ENCODE results near the gene ZNF446.
"Not testable (repeated sequence)": the region's sequence is repeated elsewhere in the genome, so short reads cannot be mapped to it uniquely, and the experiment has no call there.

Gene ZNF446

GRCh38 chr19:58475714-58476497, at the start of gene ZNF446:
ZNF446 (plus strand) TSS chr19:58476352; CDS start chr19:58477219, 867 bp downstream.
- peak; percentile 87 to 90 for DNase-seq (ENCODE audit: low read depth in 2 of 2)

- DNase-seq (ENCODE audit: low read depth in 2 of 2) = no peak
Measured at GRCh38 chr19:58428617-58429016, 47.5 kb upstream of the ZNF446 start.

GRCh38 chr19:58429745-58430144, 46.4 kb upstream of the ZNF446 start:
- DNase-seq (ENCODE audit: low read depth in 2 of 2) = no peak

GRCh38 chr19:58434217-58434616, 41.9 kb upstream of the ZNF446 start:
- DNase-seq (ENCODE audit: low read depth in 2 of 2) = no peak

GRCh38 chr19:58439576-58440554, 36.3 kb upstream of the ZNF446 start, which contains the start of gene ZNF132:
ZNF132 (minus strand) TSS chr19:58440153; CDS start chr19:58439821, 332 bp downstream.
- DNase-seq (ENCODE audit: low read depth in 2 of 2) = peak; percentile 84 to 85

GRCh38 chr19:58440556-58440955, 35.6 kb upstream of the ZNF446 start:
- no peak for DNase-seq (ENCODE audit: low read depth in 2 of 2)

- DNase-seq (ENCODE audit: low read depth in 2 of 2) = not testable (repeated sequence)
Measured at GRCh38 chr19:58442986-58443385, 33.2 kb upstream of the ZNF446 start.

GRCh38 chr19:58448860-58449259, 27.3 kb upstream of the ZNF446 start:
- not testable (repeated sequence) for DNase-seq (ENCODE audit: low read depth in 2 of 2)

- not testable (repeated sequence) for DNase-seq (ENCODE audit: low read depth in 2 of 2)
Measured at GRCh38 chr19:58449980-58450379, 26.2 kb upstream of the ZNF446 start.

- DNase-seq (ENCODE audit: low read depth in 2 of 2) = no peak
Measured at GRCh38 chr19:58450856-58451357, 25.2 kb upstream of the ZNF446 start.

- peak; percentile 92 to 94 for DNase-seq (ENCODE audit: low read depth in 2 of 2)
Measured at GRCh38 chr19:58451358-58452101, 24.6 kb upstream of the ZNF446 start, which contains the start of gene ZNF324B. ZNF324B (plus strand) TSS chr19:58451622; CDS start chr19:58453702, 2,080 bp downstream.

- DNase-seq (ENCODE audit: low read depth in 2 of 2) = no peak
Measured at GRCh38 chr19:58453743-58454142, 22.4 kb upstream of the ZNF446 start.

GRCh38 chr19:58455306-58455705, 20.8 kb upstream of the ZNF446 start:
- DNase-seq (ENCODE audit: low read depth in 2 of 2) = no peak

GRCh38 chr19:58456111-58456510, 20.0 kb upstream of the ZNF446 start:
- no peak for DNase-seq (ENCODE audit: low read depth in 2 of 2)

- DNase-seq (ENCODE audit: low read depth in 2 of 2) = no peak
Measured at GRCh38 chr19:58460039-58460438, 16.1 kb upstream of the ZNF446 start.

GRCh38 chr19:58466089-58466759, 9.9 kb upstream of the ZNF446 start:
- no peak for DNase-seq (ENCODE audit: low read depth in 2 of 2)

GRCh38 chr19:58466760-58467589, 9.2 kb upstream of the ZNF446 start, which contains the start of gene ZNF324:
ZNF324 (plus strand) TSS chr19:58467080; CDS start chr19:58469186, 2,106 bp downstream.
- peak; percentile 95 for DNase-seq (ENCODE audit: low read depth in 2 of 2)

- DNase-seq (ENCODE audit: low read depth in 2 of 2) = no peak
Measured at GRCh38 chr19:58468216-58468839, 7.8 kb upstream of the ZNF446 start.

Data from stimulated activated CD8-positive, alpha-beta memory T cell treated with anti-CD3 and anti-CD28 coated beads, Interleukin-7, amount 100 ng/mL, for 1 hour (primary cell).